ENCODE data around the gene SMC3.
"Not testable (repeated sequence)": the region's sequence is repeated elsewhere in the genome, so short reads cannot be mapped to it uniquely, and the experiment has no call there.

Gene SMC3

GRCh38 chr10:110576220-110576619 is 8.7 kb downstream of the SMC3 start:
- no peak overlapping the region for H3K4me3 ChIP-seq (ENCODE audit: low read depth, low read length)

- no peak overlapping the region for H3K4me3 ChIP-seq (ENCODE audit: low read depth, low read length)
Observed at GRCh38 chr10:110577056-110577455, 9.6 kb downstream of the SMC3 start.

GRCh38 chr10:110584006-110584405 is 16.5 kb downstream of the SMC3 start:
- H3K4me3 ChIP-seq (ENCODE audit: low read depth, low read length), result no peak overlapping the region

GRCh38 chr10:110591760-110592159 is 24.3 kb downstream of the SMC3 start:
- H3K4me3 ChIP-seq (ENCODE audit: low read depth, low read length), result no peak overlapping the region

GRCh38 chr10:110597476-110597875 is 30.0 kb downstream of the SMC3 start:
- no peak overlapping the region for H3K4me3 ChIP-seq (ENCODE audit: low read depth, low read length)

- H3K4me3 ChIP-seq (ENCODE audit: low read depth, low read length), result no peak overlapping the region
Observed at GRCh38 chr10:110600487-110601101, 33.1 kb downstream of the SMC3 start.

- no peak overlapping the region for H3K4me3 ChIP-seq (ENCODE audit: low read depth, low read length)
Observed at GRCh38 chr10:110601581-110601980, 34.1 kb downstream of the SMC3 start.

- no peak overlapping the region for H3K4me3 ChIP-seq (ENCODE audit: low read depth, low read length)
Observed at GRCh38 chr10:110608087-110608486, 40.6 kb downstream of the SMC3 start.

- no peak overlapping the region for H3K4me3 ChIP-seq (ENCODE audit: low read depth, low read length)
Observed at GRCh38 chr10:110609605-110610004, 42.1 kb downstream of the SMC3 start.

GRCh38 chr10:110610308-110610774 is 42.8 kb downstream of the SMC3 start:
- H3K4me3 ChIP-seq (ENCODE audit: low read depth, low read length), result no peak overlapping the region

- H3K4me3 ChIP-seq (ENCODE audit: low read depth, low read length), result not testable (repeated sequence)
Observed at GRCh38 chr10:110610781-110611180, 43.3 kb downstream of the SMC3 start.

- no peak overlapping the region for H3K4me3 ChIP-seq (ENCODE audit: low read depth, low read length)
Observed at GRCh38 chr10:110612087-110612486, 44.6 kb downstream of the SMC3 start.

GRCh38 chr10:110612629-110613028 is 45.1 kb downstream of the SMC3 start:
- H3K4me3 ChIP-seq (ENCODE audit: low read depth, low read length), result no peak overlapping the region

- H3K4me3 ChIP-seq (ENCODE audit: low read depth, low read length), result no peak overlapping the region
Observed at GRCh38 chr10:110613341-110613995, 46.0 kb downstream of the SMC3 start.

GRCh38 chr10:110613996-110614495 is 46.6 kb downstream of the SMC3 start:
- no peak overlapping the region for H3K4me3 ChIP-seq (ENCODE audit: low read depth, low read length)

- no peak overlapping the region for H3K4me3 ChIP-seq (ENCODE audit: low read depth, low read length)
Observed at GRCh38 chr10:110615057-110615747, 47.7 kb downstream of the SMC3 start.

- no peak overlapping the region for H3K4me3 ChIP-seq (ENCODE audit: low read depth, low read length)
Observed at GRCh38 chr10:110616493-110617033, 49.1 kb downstream of the SMC3 start.

- H3K4me3 ChIP-seq (ENCODE audit: low read depth, low read length), result no peak overlapping the region
Observed at GRCh38 chr10:110617425-110618229, 50.1 kb downstream of the SMC3 start.

- H3K4me3 ChIP-seq (ENCODE audit: low read depth, low read length), result no peak overlapping the region
Observed at GRCh38 chr10:110618230-110618610, 50.7 kb downstream of the SMC3 start.

- no peak overlapping the region for H3K4me3 ChIP-seq (ENCODE audit: low read depth, low read length)
Observed at GRCh38 chr10:110619514-110620397, 52.3 kb downstream of the SMC3 start.
